NB4 (cell line): ENCODE data around the gene TIFAB.

Experiments
- MYC ChIP-seq: IDR thresholded peaks from 2 replicates; pipeline ENCODE4 v1.6.1; 2011; ENCODE audit warnings: low read depth, low read length
- POLR2A ChIP-seq: IDR thresholded peaks from 2 replicates; pipeline ENCODE4 v1.6.1; 2011; ENCODE audit warnings: mild to moderate bottlenecking; ENCODE audit not compliant: insufficient read length; ENCODE audit errors: extremely low read depth
- TF ChIP-seq, protein P1 (sequence below): IDR thresholded peaks from one replicate; pipeline ENCODE4 v1.5.1; 2012; ENCODE audit warnings: low read depth, low read length
- TF ChIP-seq, protein P2 (sequence below): IDR thresholded peaks from 2 replicates; pipeline ENCODE4 v1.6.1; 2011; ENCODE audit warnings: low read depth, low read length

DNA sequence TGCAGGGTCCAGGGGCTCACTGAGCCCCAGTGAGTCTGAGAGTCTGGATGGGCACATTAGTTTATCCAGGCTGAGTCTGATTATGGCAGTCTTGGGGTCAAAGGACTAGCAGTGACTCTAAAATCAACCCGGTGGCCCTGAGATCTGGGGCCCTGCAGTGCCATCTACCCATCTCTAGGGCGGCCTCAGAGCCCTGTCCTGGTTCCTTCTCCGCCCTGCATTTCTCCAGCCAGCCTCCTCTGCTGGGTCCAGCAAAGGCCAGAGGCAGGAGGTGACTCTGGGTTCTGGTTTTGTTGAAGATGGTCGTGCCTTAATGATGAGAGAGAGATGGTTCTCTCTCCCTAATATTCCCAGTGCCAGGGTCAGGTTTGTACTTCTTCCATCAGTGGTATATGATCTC, 20.0 kb downstream of the TIFAB start:
- TF ChIP-seq, protein P1, sequence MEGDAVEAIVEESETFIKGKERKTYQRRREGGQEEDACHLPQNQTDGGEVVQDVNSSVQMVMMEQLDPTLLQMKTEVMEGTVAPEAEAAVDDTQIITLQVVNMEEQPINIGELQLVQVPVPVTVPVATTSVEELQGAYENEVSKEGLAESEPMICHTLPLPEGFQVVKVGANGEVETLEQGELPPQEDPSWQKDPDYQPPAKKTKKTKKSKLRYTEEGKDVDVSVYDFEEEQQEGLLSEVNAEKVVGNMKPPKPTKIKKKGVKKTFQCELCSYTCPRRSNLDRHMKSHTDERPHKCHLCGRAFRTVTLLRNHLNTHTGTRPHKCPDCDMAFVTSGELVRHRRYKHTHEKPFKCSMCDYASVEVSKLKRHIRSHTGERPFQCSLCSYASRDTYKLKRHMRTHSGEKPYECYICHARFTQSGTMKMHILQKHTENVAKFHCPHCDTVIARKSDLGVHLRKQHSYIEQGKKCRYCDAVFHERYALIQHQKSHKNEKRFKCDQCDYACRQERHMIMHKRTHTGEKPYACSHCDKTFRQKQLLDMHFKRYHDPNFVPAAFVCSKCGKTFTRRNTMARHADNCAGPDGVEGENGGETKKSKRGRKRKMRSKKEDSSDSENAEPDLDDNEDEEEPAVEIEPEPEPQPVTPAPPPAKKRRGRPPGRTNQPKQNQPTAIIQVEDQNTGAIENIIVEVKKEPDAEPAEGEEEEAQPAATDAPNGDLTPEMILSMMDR: no peak
- TF ChIP-seq POLR2A: no peak
- TF ChIP-seq, protein P2, sequence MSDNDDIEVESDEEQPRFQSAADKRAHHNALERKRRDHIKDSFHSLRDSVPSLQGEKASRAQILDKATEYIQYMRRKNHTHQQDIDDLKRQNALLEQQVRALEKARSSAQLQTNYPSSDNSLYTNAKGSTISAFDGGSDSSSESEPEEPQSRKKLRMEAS: no peak
- no peak for TF ChIP-seq MYC
